Activated CD8-positive, alpha-beta memory T cell treated with anti-CD3 and anti-CD28 coated beads for 24 hours (primary cell): ENCODE measurements around the gene STX19.
"Not testable (repeated sequence)": the region's sequence is repeated elsewhere in the genome, so short reads cannot be mapped to it uniquely, and the experiment has no call there.

ENCODE experiments used
- DNase-seq: peaks from one replicate; pipeline ENCODE4 v3.0.0-alpha.2; 2020

STX19 gene

DNA sequence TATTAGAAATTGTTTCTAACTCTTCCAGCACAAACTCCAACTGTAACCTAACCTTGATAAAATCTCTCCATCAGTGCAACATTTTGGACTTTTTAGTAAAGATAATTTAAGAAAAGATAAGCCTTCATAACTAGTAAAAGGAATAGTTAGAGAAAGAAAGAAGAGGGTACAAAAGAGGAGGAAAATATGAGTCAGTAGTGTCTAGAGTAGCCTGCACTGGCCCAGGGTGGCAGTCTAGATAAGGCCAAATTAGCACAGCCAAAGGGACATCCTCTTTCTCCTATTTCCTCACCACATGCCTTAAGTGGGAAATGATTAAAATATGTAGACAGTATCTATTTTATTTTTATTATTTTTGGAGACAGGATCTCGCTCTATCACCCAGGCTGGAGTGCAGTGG lies 58.4 kb downstream of the STX19 start:
- DNase-seq = no peak

GRCh38 chr3:93969443-93969842 lies 59.0 kb downstream of the STX19 start:
- DNase-seq = no peak

DNA sequence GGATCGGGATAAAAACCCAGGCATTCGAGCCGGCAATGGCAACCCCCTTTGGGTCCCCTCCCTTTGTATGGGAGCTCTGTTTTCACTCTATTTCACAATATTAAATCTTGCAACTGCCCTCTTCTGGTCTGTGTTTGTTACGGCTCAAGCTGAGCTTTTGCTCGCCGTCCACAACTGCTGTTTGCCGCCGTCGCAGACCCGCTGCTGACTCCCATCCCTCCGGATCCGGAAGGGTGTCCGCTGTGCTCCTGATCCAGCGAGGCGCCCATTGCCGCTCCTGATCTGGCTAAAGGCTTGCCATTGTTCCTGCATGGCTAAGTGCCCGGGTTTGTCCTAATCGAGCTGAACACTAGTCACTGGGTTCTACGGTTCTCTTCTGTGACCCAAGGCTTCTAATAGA lies 63.3 kb downstream of the STX19 start:
- not testable (repeated sequence) for DNase-seq
